GM18861 (cell line): Measurements from ENCODE around the gene ITPR2.

Experiments
- ATAC-seq: cut with Tn5 transposase; IDR thresholded peaks from one replicate; pipeline ENCODE4 v1.9.1; 2021; ENCODE audit not compliant: unreplicated experiment

ITPR2 gene

GRCh38 chr12:26370098-26370497 lies 462.9 kb downstream of the ITPR2 start:
- no peak for ATAC-seq

- no peak for ATAC-seq
These were observed 463.4 kb downstream of the ITPR2 start for GRCh38 chr12:26369588-26369987.

GRCh38 chr12:26367991-26368730 lies 464.8 kb downstream of the ITPR2 start:
- no peak for ATAC-seq

- no peak for ATAC-seq
These were observed 471.0 kb downstream of the ITPR2 start for GRCh38 chr12:26361964-26362363.

- ATAC-seq = no peak
These were observed 472.9 kb downstream of the ITPR2 start for GRCh38 chr12:26360062-26360461.

- ATAC-seq = no peak
These were observed 473.4 kb downstream of the ITPR2 start for GRCh38 chr12:26359576-26359975.

- no peak for ATAC-seq
These were observed 474.3 kb downstream of the ITPR2 start for GRCh38 chr12:26358651-26359050.

- no peak for ATAC-seq
These were observed 485.7 kb downstream of the ITPR2 start for GRCh38 chr12:26347300-26347699.

- no peak for ATAC-seq
These were observed 486.3 kb downstream of the ITPR2 start for GRCh38 chr12:26346736-26347135.

GRCh38 chr12:26345471-26346003 lies 487.5 kb downstream of the ITPR2 start:
- no peak for ATAC-seq

GRCh38 chr12:26341491-26341890 lies 491.5 kb downstream of the ITPR2 start:
- ATAC-seq = no peak

GRCh38 chr12:26340649-26341048 lies 492.3 kb downstream of the ITPR2 start:
- ATAC-seq = peak; percentile 42

- no peak for ATAC-seq
These were observed 493.0 kb downstream of the ITPR2 start for GRCh38 chr12:26339976-26340375.

GRCh38 chr12:26338586-26339572 lies 494.1 kb downstream of the ITPR2 start:
- no peak for ATAC-seq

GRCh38 chr12:26335651-26336050 lies 497.3 kb downstream of the ITPR2 start:
- no peak for ATAC-seq

GRCh38 chr12:26334621-26335124 lies 498.3 kb downstream of the ITPR2 start:
- ATAC-seq = no peak

- no peak for ATAC-seq
These were observed 501.0 kb downstream of the ITPR2 start for GRCh38 chr12:26331960-26332359.

- no peak for ATAC-seq
These were observed 501.9 kb downstream of the ITPR2 start for GRCh38 chr12:26331136-26331535.

- ATAC-seq = peak; percentile 56
These were observed 504.9 kb downstream of the ITPR2 start for GRCh38 chr12:26327975-26328644.

GRCh38 chr12:26323673-26324072 lies 509.3 kb downstream of the ITPR2 start:
- ATAC-seq = no peak

- ATAC-seq = no peak
These were observed 513.5 kb downstream of the ITPR2 start for GRCh38 chr12:26319511-26319910.
